Astrocyte (in vitro differentiated cells and primary cell): ENCODE results near the gene NFE2L1. TPM values are rescaled to one million over a fixed set of nuclear protein-coding genes. Genes with fewer than 3 reads are reported as not detected.

Source experiments
- DNase-seq: peaks from one replicate; pipeline ENCODE4 v3.0.0-alpha.2; 2010; ENCODE audit warnings: low read depth
- FAIRE-seq: peaks from 2 replicates; lab custom pipeline; 2011; peaks lifted over from hg19 to GRCh38; lab: Jason Lieb, UNC
- H2AFZ ChIP-seq: 2 replicates; pipeline ENCODE4 v1.6.0; 2012; ENCODE audit warnings: low read depth, low read length, inconsistent platforms
- H3K27ac ChIP-seq: 2 replicates; pipeline ENCODE4 v1.5.1; 2011; ENCODE audit warnings: low read depth, low read length, inconsistent platforms
- H3K27me3 ChIP-seq: 2 replicates; pipeline ENCODE4 v1.6.0; 2011; ENCODE audit warnings: low read length, inconsistent platforms; ENCODE audit not compliant: insufficient read depth
- H3K36me3 ChIP-seq: 2 replicates; pipeline ENCODE4 v1.5.1; 2011; ENCODE audit warnings: low read length, inconsistent platforms; ENCODE audit not compliant: insufficient read depth
- H3K4me1 ChIP-seq: 2 replicates; pipeline ENCODE4 v1.5.1; 2011; ENCODE audit warnings: low read length, inconsistent platforms; ENCODE audit not compliant: insufficient read depth
- H3K4me2 ChIP-seq: 2 replicates; pipeline ENCODE4 v1.6.0; 2012; ENCODE audit warnings: low read length, inconsistent platforms
- H3K4me3 ChIP-seq: 2 replicates; pipeline ENCODE4 v1.5.1; 2011; ENCODE audit warnings: low read depth, mild to moderate bottlenecking, low read length, inconsistent platforms; ENCODE audit not compliant: insufficient read depth
- H3K79me2 ChIP-seq: 2 replicates; pipeline ENCODE4 v1.6.0; 2012; ENCODE audit warnings: mild to moderate bottlenecking, low read length, inconsistent platforms; ENCODE audit not compliant: insufficient read depth
- H3K9ac ChIP-seq: 2 replicates; pipeline ENCODE4 v1.6.0; 2012; ENCODE audit warnings: mild to moderate bottlenecking, low read length, inconsistent platforms
- H3K9me3 ChIP-seq: 2 replicates; pipeline ENCODE4 v1.5.1; 2012; ENCODE audit warnings: low read depth, mild to moderate bottlenecking, low read length, inconsistent platforms; ENCODE audit not compliant: insufficient read depth
- H4K20me1 ChIP-seq: 2 replicates; pipeline ENCODE4 v1.6.0; 2012; ENCODE audit warnings: low read length, inconsistent platforms; ENCODE audit not compliant: insufficient read depth
- H3K27ac Mint-ChIP-seq: one replicate; pipeline ENCODE4 v1.8.0; 2021; ENCODE audit warnings: mild to moderate bottlenecking, mixed read lengths; ENCODE audit not compliant: unreplicated experiment
- H3K27me3 Mint-ChIP-seq: one replicate; pipeline ENCODE4 v1.8.0; 2021; ENCODE audit warnings: low read depth, mixed read lengths; ENCODE audit not compliant: unreplicated experiment
- H3K36me3 Mint-ChIP-seq: one replicate; pipeline ENCODE4 v1.8.0; 2021; ENCODE audit warnings: low read depth, mixed read lengths; ENCODE audit not compliant: unreplicated experiment
- H3K4me1 Mint-ChIP-seq: one replicate; pipeline ENCODE4 v1.8.0; 2021; ENCODE audit warnings: low read depth, mixed read lengths; ENCODE audit not compliant: unreplicated experiment
- H3K4me3 Mint-ChIP-seq: one replicate; pipeline ENCODE4 v1.8.0; 2021; ENCODE audit warnings: mild to moderate bottlenecking, moderate library complexity, mixed read lengths; ENCODE audit not compliant: unreplicated experiment
- H3K9me3 Mint-ChIP-seq: one replicate; pipeline ENCODE4 v1.8.0; 2021; ENCODE audit warnings: mild to moderate bottlenecking, mixed read lengths; ENCODE audit not compliant: unreplicated experiment
- EZH2 ChIP-seq: IDR thresholded peaks from 2 replicates; pipeline ENCODE4 v1.6.1; 2012; ENCODE audit warnings: mild to moderate bottlenecking, low read length, inconsistent platforms; ENCODE audit not compliant: insufficient read depth
- total RNA-seq: library from RNA; stranded (reverse); gene quantifications from 2 replicates; pipeline ENCODE4 v1.2.1, GENCODE V29; 2021
- TF ChIP-seq, protein P1 (sequence below): IDR thresholded peaks from 2 replicates; pipeline ENCODE4 v1.5.1; 2011; ENCODE audit warnings: low read depth, mild to moderate bottlenecking, inconsistent platforms, low read length, moderate library complexity; ENCODE audit not compliant: insufficient read depth

The NFE2L1 gene
- total RNA-seq, 1 donor from 2014 or later, result 344 TPM

DNA sequence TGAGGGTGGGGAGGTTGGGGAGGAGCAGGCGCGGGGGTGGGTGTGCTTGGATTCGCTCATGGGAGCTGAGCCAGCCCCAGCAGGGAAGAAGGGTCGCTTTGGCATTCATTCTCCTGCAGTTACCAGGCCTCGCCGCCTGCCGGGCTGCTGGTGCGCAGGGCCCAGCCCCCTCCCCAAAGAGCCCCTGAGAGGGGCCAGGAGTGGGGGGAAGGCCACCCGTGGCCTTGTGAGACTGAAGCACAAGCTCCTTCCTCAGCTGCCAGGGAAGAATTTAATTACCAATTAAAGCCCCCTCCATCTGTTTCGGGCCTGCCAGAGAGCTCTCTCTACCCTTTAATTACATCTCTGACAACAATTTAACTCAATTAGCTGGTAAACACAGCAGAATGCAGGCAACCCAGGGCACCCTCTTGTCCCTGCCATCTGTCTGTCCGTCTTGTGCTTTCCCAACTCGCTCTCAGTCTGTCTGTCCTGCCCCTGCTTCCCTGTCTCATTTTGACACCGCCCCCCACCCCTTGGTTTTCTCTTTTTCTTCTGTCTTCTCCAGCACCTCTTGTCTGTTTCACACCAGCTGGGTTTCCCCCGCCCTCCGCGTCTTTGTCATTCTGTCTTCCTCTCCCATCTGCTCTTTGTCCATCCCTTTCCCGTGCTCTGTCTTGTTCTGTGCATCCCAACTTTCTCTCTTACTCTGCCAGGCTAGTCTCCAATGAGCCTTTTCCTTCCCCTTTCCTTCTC is 44.6 kb upstream of the NFE2L1 start:
- FAIRE-seq, result no peak
- H3K4me2 ChIP-seq, result peak overlapping the region; percentile 67

DNA sequence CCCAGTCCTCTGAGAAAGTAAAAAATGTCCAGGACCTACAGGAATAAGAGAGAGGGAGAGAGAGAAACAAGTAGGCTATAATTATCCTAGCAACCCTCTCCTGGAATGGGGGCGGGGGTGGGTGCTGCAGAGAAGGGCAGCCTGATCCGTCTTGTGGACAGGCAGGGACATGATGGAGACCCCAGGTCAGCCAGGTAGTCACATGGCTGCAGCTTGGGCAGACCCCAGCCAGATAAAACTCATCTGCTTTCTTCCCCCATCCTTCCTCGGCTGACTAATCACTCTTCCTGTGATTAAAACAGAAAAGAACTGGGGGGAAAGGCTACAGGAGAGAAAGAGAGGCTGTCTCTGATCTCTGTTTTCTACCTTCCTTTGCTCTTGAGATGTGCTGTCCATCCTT is 43.2 kb upstream of the NFE2L1 start:
- Histone ChIP-seq H3K9ac (no peak overlapping the region), H3K4me1 (peaks cover 34% of the 10 kb centered on the region), H3K4me3 (no peak overlapping the region), H4K20me1 (no peaks in the 10 kb centered on the region), H3K27ac (no peak overlapping the region), H2AFZ (peak overlapping the region; percentile 86), H3K36me3 (no peaks in the 10 kb centered on the region), H3K79me2 (no peaks in the 10 kb centered on the region), H3K4me2 (peak overlapping the region; percentile 45), H3K9me3 (no peaks in the 10 kb centered on the region), H3K27me3 (no peaks in the 10 kb centered on the region)
- peak overlapping the region; percentile 10 for H3K27ac Mint-ChIP-seq
- no peaks in the 10 kb centered on the region for H3K27me3 Mint-ChIP-seq
- TF ChIP-seq, protein P1, sequence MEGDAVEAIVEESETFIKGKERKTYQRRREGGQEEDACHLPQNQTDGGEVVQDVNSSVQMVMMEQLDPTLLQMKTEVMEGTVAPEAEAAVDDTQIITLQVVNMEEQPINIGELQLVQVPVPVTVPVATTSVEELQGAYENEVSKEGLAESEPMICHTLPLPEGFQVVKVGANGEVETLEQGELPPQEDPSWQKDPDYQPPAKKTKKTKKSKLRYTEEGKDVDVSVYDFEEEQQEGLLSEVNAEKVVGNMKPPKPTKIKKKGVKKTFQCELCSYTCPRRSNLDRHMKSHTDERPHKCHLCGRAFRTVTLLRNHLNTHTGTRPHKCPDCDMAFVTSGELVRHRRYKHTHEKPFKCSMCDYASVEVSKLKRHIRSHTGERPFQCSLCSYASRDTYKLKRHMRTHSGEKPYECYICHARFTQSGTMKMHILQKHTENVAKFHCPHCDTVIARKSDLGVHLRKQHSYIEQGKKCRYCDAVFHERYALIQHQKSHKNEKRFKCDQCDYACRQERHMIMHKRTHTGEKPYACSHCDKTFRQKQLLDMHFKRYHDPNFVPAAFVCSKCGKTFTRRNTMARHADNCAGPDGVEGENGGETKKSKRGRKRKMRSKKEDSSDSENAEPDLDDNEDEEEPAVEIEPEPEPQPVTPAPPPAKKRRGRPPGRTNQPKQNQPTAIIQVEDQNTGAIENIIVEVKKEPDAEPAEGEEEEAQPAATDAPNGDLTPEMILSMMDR, result no peak
- TF ChIP-seq EZH2, result no peak
- no peak overlapping the region for H3K4me3 Mint-ChIP-seq
- H3K36me3 Mint-ChIP-seq, result no peaks in the 10 kb centered on the region
- peaks cover 32% of the 10 kb centered on the region for H3K4me1 Mint-ChIP-seq
- H3K9me3 Mint-ChIP-seq, result no peaks in the 10 kb centered on the region
- FAIRE-seq (no peak), DNase-seq (no peak)

More for the DNA sequence above, 44.6 kb upstream of the NFE2L1 start:
- H3K4me3 Mint-ChIP-seq, result no peak overlapping the region
- H3K27ac Mint-ChIP-seq, result peak overlapping the region; percentile 98
- Histone ChIP-seq H3K9ac (peak overlapping the region; percentile 80), H3K27ac (peak overlapping the region; percentile 95), H3K4me3 (no peak overlapping the region), H3K79me2 (no peaks in the 10 kb centered on the region), H3K27me3 (no peaks in the 10 kb centered on the region), H3K36me3 (no peaks in the 10 kb centered on the region), H3K9me3 (no peaks in the 10 kb centered on the region), H3K4me1 (peaks cover 34% of the 10 kb centered on the region), H4K20me1 (no peaks in the 10 kb centered on the region), H2AFZ (peak overlapping the region; percentile 69)
- H3K4me1 Mint-ChIP-seq, result peaks cover 34% of the 10 kb centered on the region
- no peaks in the 10 kb centered on the region for H3K27me3 Mint-ChIP-seq
- TF ChIP-seq EZH2, result no peak
- TF ChIP-seq, protein P1, result no peak
- no peak for DNase-seq
- H3K9me3 Mint-ChIP-seq, result no peaks in the 10 kb centered on the region
- no peaks in the 10 kb centered on the region for H3K36me3 Mint-ChIP-seq
